HFF-Myc (cell line): Measurements from ENCODE around the gene SLC22A3.

ENCODE experiments used
- DNase-seq: peaks from one replicate; pipeline ENCODE4 v3.0.0-alpha.2; 2011; ENCODE audit warnings: low read depth; ENCODE audit errors: extremely low read depth
- H3K4me3 ChIP-seq: replicated peaks from 2 replicates; pipeline ENCODE4 v1.5.1; 2011; ENCODE audit warnings: low read depth, mild to moderate bottlenecking, control low read depth, low read length
- TF ChIP-seq, protein P1 (sequence below): IDR thresholded peaks from 2 replicates; pipeline ENCODE4 v1.5.1; 2012; ENCODE audit warnings: mild to moderate bottlenecking, low read depth, low read length, control low read depth; ENCODE audit errors: missing control alignments

SLC22A3 gene

DNA sequence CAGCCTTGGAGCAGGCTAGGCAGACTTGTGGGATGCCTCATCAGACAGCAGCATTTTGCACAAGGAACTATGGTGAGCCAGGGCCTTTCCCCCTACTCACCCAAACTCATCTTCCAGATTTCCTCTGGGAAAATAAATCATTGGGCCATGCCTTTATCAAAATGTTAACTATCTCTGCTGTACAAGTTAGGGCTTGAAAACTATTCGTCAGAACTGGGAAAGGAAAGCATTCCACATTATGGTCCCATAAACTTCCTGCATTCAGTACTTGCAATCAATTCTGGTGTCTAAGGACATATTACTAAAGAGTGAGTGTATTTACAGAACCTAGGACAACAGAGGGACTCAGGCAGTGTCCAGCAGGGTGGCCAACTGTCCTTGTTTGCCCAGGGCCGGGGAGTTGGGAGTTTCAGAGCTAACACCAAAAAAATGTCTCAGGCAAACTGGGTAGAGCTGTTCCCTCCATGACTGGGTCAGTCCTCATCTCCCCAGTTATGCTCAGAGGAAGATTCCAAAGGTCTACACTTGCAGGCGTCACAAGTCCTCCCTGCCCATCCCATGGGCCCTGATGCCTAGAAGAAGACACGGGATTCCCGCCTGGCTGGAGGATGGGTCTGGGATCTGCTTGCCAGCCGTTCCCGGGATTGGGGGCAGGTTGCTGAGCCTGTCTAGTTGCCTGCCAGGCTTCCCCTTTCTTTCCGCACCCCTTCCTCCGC, 72.2 kb downstream of the SLC22A3 start:
- DNase-seq = no peak
- TF ChIP-seq, protein P1, sequence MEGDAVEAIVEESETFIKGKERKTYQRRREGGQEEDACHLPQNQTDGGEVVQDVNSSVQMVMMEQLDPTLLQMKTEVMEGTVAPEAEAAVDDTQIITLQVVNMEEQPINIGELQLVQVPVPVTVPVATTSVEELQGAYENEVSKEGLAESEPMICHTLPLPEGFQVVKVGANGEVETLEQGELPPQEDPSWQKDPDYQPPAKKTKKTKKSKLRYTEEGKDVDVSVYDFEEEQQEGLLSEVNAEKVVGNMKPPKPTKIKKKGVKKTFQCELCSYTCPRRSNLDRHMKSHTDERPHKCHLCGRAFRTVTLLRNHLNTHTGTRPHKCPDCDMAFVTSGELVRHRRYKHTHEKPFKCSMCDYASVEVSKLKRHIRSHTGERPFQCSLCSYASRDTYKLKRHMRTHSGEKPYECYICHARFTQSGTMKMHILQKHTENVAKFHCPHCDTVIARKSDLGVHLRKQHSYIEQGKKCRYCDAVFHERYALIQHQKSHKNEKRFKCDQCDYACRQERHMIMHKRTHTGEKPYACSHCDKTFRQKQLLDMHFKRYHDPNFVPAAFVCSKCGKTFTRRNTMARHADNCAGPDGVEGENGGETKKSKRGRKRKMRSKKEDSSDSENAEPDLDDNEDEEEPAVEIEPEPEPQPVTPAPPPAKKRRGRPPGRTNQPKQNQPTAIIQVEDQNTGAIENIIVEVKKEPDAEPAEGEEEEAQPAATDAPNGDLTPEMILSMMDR = no peak
- H3K4me3 ChIP-seq = no peak overlapping the region

DNA sequence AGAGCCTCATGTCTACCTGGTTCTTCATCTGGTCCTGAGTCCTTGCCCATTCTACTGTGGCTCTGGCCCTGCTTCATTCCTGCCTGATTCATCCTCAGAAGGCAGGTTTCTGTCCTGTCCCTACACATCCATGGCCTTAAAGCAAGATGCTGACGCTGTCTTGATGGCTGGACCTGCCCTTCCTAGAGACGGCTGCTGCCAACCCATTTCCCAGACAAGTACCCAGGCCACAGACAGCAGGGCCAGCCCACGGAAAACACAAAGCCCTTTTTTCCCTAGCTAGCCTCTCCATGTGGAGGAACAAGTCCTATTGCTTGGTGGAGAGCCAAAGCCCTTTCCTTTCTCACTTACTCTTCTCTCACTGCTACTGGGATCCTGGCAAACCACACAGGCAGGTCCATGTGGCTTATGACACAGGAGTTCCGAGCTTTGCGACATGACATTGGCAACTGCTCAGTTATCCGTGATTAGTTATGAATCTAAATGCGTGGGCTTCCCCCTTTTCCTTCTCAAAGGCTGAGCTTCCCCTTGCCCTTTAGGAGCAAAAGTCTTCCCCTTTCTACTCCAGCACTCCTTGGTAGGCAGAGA, 72.9 kb downstream of the SLC22A3 start:
- TF ChIP-seq, protein P1 = no peak
- no peak overlapping the region for H3K4me3 ChIP-seq
- DNase-seq = no peak

DNA sequence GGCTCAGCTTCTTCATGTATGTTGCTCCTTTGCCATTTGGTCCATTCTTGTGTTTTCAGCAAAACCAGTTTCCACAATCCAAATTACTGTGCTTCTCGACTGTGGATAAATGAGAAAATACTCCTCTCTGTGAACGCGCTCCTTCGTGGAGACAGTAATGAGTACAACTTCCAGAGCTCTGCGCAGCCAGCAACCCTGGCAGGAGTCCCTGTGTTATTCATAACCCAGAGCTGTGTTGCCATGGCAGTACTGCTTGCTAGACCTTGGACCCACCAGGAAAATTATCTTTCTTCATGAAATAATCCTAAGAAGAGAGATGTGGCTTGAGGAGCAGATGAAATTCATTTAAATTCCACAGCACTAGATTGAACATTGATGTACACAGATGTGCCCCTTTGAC, 73.7 kb downstream of the SLC22A3 start:
- no peak overlapping the region for H3K4me3 ChIP-seq
- TF ChIP-seq, protein P1 = no peak

DNA sequence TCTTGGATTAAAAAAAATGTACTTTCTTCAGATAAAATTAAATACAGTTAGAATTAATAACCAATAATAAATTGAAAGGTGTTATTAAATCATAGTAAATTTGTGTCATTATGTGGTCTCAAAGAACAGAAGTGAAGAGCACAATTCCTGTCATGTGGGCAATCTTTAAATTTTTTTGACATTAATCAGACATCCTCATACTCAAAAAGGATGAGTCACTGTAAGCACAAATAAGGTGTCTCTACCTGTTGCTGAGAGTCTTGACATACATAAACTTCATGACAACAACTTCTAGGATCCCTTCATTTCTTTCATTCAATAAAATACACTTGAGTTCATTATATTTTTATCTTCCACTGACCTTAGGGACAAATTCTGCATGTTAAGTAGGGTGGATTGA, 76.1 kb downstream of the SLC22A3 start:
- TF ChIP-seq, protein P1 = no peak
- no peak overlapping the region for H3K4me3 ChIP-seq
- DNase-seq = no peak

More for the DNA sequence above, 73.7 kb downstream of the SLC22A3 start:
- no peak for DNase-seq

DNA sequence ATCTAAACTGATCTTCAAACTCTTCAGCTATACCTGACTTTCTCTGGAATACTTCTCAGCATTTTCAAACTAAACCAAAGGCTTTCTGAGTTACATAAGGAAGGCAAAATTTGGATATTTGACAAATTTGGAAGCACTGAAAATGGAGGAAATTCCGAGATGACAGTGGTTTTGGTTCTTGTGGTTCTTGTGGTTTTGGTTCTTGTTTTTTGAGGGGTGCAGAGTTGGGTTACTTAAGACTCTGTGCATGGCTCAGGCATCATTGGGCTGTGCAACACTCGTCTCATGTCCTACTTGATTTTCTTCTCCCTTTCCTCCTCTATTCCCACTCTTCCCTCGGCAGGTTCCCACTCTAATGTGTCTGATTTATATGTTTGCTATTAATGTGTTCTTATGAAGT, 78.0 kb downstream of the SLC22A3 start:
- no peak for DNase-seq
- TF ChIP-seq, protein P1 = no peak
- no peak overlapping the region for H3K4me3 ChIP-seq

DNA sequence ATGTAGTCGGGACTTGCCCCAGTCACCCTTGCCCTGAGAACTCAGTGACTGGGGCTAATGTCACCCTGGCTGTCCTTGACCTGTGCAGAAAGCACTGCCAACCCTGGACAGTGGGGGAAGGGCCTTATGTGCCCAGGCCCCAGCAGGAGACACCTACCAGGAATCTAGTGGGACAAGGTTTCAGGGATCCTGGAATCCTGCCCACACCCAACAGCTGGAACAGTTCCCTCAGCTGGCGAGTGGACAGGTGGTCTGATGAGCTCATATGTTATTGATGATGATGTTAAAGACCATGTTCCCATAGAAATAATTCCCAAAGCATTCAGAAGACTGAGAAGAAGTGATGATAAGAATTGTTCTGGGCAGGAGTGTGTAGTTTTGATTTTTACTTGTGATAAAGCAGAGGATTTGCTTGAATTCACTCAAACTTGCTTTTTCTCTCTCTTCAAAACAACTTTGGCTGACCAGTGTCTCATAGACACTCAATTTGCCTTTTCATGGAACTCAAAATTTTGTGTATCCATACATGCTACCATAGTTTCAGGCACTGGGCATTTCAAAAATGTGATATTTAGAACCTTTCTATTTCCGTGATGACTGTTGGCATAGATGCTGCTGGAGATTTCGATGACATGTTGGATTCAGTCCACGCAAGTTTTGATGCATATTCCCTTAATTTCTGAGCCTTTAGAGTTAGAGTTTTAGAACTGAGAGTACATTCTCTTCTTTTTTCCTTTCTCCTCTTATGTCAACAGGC, 79.3 kb downstream of the SLC22A3 start:
- no peak for DNase-seq
- no peak overlapping the region for H3K4me3 ChIP-seq
- TF ChIP-seq, protein P1 = no peak
